ACHN (cell line): ENCODE results near the gene MANF.

Experiments
- DNase-seq: peaks from one replicate; pipeline ENCODE4 v3.0.0-alpha.2; 2015
- in situ Hi-C: cut with HindIII; loops from 2 replicates; pipeline ENCODE4 v1.10.0; 2017; ENCODE audit warnings: low sequenced_read_pairs, low pct_ligation_motif_present, low pct_unique_long_range_greater_than_20kb

MANF gene

GRCh38 chr3:51400166-51400565 lies 15.1 kb downstream of the MANF start:
- DNase-seq: no peak
- in situ Hi-C loops: no loop called here

DNA sequence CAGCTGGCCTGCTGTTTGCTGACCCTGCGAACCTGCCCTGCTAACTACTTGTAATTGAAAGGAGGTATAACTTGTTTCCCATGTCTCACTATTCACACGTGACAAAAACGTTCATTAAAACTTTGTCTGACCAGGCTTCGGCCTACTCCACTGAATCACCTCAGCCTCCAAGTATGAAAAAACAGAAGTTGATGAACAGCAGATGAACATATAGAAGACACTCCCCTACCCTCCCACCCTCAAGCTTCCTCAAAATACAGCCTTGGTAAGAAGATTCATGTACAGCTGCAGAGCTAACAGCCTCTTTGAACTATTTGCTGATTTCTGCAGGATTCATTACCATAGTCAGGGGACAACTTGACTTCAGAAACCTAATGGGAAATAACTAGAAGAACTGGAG lies 16.6 kb downstream of the MANF start:
- in situ Hi-C loops: no loop called here

DNA sequence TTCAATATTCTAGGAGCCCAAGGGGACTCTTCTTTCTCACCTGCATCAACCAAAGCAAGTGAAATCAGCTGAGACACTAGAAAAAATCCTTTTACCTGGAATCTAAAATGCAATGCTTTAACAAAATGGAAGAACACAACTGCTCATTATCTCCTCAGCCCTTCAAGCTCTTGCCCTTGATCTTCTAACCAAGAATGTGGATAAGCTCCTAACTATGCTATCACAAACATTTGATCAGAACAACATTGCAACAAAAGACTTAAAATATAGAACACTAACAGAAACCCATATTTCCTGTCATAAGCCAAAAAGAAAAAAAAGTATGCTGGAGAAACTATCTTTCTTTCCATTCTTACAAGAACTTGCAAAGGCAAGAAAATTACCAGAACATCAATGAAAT lies 18.6 kb downstream of the MANF start:
- in situ Hi-C loops: no loop called here
- no peak for DNase-seq

More for the DNA sequence above, 16.6 kb downstream of the MANF start:
- no peak for DNase-seq

DNA sequence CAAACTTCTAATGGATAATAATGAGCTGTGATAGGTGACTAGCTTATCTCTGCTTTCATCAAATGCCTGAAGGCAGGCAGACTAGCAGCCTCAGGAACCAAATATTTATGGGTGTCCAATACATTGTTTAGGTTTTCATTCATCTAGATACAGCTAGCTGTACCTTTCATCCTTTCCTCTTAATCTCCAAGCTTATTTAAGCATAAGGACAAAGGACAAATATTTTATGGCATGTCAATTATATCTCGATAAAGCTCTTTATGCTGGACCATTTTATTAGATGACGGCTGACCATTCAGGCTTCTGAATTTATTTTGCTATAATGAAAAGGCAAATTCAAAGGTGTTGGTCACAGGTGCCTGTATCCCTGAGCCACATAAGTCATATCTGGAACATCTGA lies 22.9 kb downstream of the MANF start:
- in situ Hi-C loops: no loop called here

DNA sequence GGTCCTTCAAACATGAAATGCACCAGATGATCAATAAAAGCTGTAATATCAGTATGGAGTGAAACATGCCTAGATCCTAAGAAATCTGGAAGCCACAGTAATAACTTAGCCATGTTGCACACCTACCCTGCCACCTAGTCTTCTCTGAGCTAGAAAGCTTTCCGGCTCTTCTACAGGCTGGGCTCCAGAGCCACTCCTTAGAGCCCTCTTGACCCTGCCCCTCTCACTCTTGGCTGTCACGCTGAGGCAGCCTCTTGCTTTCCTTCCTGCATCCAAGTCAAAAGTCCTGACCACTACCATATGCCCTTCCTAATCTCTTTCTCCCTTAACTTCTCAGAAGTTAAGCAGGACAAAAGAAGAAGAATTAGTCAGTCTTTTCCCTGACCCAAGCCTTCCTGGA lies 23.7 kb downstream of the MANF start:
- DNase-seq: no peak
- in situ Hi-C loops: no loop called here

More for the DNA sequence above, 22.9 kb downstream of the MANF start:
- no peak for DNase-seq

- no peak for DNase-seq
- in situ Hi-C loops: no loop called here
Measured at GRCh38 chr3:51422211-51422610, 37.1 kb downstream of the MANF start.

DNA sequence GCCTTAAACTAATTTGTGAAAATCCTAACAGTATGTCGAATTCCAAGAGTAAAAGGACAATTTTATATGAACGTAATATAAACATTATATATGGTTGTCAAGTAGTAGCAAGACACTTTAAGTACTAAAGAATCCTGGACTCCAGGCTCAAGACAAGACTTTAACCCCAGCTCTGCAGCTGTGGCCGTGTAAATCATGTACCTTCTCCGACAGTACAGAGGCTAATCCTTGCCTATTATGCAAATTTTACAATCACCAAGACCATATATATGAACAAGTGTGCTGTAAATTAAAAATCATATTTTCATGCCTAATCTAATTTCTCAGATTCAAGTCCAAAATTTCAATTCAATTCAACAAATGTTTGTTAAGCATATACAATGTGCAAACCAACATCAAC lies 41.8 kb downstream of the MANF start:
- in situ Hi-C loops: no loop called here

GRCh38 chr3:51429138-51429537 lies 44.0 kb downstream of the MANF start:
- DNase-seq: no peak
- in situ Hi-C loops: no loop called here

More for the DNA sequence above, 41.8 kb downstream of the MANF start:
- no peak for DNase-seq

GRCh38 chr3:51434110-51434509 lies 49.0 kb downstream of the MANF start:
- DNase-seq: no peak
- in situ Hi-C loops: no loop called here

GRCh38 chr3:51434746-51435327 lies 49.7 kb downstream of the MANF start:
- DNase-seq: peak; percentile 47
- in situ Hi-C loops: no loop called here

DNA sequence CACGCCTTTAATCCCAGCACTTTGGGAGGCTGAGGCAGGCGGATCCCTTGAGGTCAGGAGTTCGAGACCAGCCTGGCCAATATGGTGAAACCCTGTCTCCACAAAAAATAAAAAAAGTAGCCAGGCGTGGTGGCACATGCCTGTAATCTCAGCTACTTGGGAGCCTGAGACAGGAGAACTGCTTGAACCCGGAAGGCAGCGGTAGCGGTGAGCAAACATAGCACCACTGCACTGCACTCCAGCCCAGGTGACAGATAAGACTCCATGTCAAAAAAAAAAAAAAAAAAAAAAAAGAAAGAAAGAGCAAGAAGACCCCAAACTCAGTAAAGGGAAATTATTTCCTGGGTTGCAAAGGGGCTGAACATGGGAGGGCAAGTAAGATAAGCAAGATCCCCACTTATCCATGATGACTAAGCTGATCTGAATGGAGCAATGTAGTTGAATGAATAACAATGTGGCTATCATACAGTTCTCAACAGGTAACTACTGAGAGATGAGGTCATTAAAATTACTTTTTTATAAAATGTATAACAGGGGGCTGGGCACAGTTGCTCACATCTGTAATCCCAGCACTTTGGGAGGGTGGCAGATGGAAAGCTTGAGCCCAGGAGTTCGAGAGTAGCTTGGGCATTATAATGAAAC lies 52.0 kb downstream of the MANF start:
- in situ Hi-C loops: no loop called here
- DNase-seq: peak; percentile 17
